Astrocyte (in vitro differentiated cells and primary cell): ENCODE results near the gene MMEL1.

Experiments used
- EZH2 ChIP-seq: IDR thresholded peaks from 2 replicates; pipeline ENCODE4 v1.6.1; 2012; ENCODE audit warnings: mild to moderate bottlenecking, low read length, inconsistent platforms; ENCODE audit not compliant: insufficient read depth
- TF ChIP-seq, protein P1 (sequence below): IDR thresholded peaks from 2 replicates; pipeline ENCODE4 v1.5.1; 2011; ENCODE audit warnings: low read depth, mild to moderate bottlenecking, inconsistent platforms, low read length, moderate library complexity; ENCODE audit not compliant: insufficient read depth

DNA sequence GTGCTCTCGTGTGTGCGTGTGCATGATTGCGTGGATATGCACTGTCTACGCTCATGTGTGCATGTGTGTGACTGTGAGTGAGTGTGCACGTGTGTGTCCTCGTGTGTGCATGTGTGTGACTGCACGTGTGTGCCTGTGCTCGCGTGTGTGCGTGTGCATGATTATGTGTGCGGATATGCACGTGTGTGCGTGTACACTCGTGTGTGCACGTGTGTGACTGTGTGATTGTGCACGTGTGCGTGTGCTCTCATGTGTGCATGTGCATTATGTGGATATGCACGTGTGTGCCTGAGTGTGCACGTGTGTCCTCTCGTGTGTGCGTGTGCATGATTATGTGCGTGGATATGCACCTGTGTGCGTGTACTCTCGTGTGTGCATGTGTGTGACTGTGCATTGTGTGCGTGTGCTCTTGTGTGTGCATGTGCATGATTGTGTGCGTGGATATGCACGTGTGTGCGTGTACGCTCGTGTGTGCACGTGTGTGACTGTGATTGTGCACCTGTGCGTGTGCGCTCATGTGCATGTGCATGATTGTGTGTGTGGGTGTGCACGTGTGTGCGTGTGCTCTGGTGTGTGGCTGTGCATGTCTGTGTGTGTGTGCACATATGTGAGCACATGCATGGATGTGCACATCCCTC lies 2.2 kb downstream of the MMEL1 start:
- TF ChIP-seq, protein P1, sequence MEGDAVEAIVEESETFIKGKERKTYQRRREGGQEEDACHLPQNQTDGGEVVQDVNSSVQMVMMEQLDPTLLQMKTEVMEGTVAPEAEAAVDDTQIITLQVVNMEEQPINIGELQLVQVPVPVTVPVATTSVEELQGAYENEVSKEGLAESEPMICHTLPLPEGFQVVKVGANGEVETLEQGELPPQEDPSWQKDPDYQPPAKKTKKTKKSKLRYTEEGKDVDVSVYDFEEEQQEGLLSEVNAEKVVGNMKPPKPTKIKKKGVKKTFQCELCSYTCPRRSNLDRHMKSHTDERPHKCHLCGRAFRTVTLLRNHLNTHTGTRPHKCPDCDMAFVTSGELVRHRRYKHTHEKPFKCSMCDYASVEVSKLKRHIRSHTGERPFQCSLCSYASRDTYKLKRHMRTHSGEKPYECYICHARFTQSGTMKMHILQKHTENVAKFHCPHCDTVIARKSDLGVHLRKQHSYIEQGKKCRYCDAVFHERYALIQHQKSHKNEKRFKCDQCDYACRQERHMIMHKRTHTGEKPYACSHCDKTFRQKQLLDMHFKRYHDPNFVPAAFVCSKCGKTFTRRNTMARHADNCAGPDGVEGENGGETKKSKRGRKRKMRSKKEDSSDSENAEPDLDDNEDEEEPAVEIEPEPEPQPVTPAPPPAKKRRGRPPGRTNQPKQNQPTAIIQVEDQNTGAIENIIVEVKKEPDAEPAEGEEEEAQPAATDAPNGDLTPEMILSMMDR, result no peak
- no peak for TF ChIP-seq EZH2
